B cell (primary cell): ENCODE measurements around the gene KCNN1. TPM values are rescaled to one million over a fixed set of nuclear protein-coding genes. Genes with fewer than 3 reads are reported as not detected.

ENCODE experiments used
- ATAC-seq: fragments of 200-7000 bp; cut with Tn5 transposase; one replicate; pipeline ENCODE4 v1.10.0; 2021; ENCODE audit warnings: low read depth, mild to moderate bottlenecking, moderate number of reproducible peaks, moderate library complexity
- CTCF ChIA-PET: fragments of 350-600 bp; sonication (Branson Sonifier 250); formaldehyde crosslinking; loops from one replicate; lab custom pipeline; 2021; ENCODE audit warnings: antibody characterized with exemption, inconsistent platforms; lab: Charles Lee
- POLR2A ChIA-PET: fragments of 350-600 bp; sonication (Branson Sonifier 250); formaldehyde crosslinking; loops from one replicate; lab custom pipeline; 2021; ENCODE audit warnings: antibody characterized with exemption; lab: Charles Lee
- DNase-seq: peaks from one replicate; pipeline ENCODE4 v3.0.0; 2013
- H2AFZ ChIP-seq: 2 replicates; pipeline ENCODE4 v1.6.1; 2012; ENCODE audit warnings: mild to moderate bottlenecking, low read depth, low read length; ENCODE audit not compliant: insufficient read depth, poor library complexity, severe bottlenecking
- H3K27ac ChIP-seq, 2 donors: 1 replicate in 1 of 2; 2 replicates in 1 of 2; pipeline ENCODE4 v1.5.1; 2012 to 2013; ENCODE audit warnings: low read length in 2 of 2, mild to moderate bottlenecking in 2 of 2, moderate library complexity in 1 of 2
- H3K27me3 ChIP-seq, 4 experiments: fragments of 200-600 bp in 1 of 4; sonication (generic) in 1 of 4; replicated peaks in 1 of 4; 1 replicate in 2 of 4; 2 replicates in 2 of 4; pipeline versions ENCODE4 v1.6.1 to v1.7.0; 2013 to 2016; ENCODE audit warnings: low read length in 3 of 4, mild to moderate bottlenecking in 2 of 4, mixed read lengths in 1 of 4, moderate library complexity in 1 of 4; ENCODE audit not compliant: insufficient read depth in 4 of 4, control insufficient read depth in 3 of 4; ENCODE audit errors: control extremely low read depth in 1 of 4
- H3K36me3 ChIP-seq, 2 experiments: replicated peaks in 1 of 2; 1 replicate in 1 of 2; 2 replicates in 1 of 2; pipeline versions ENCODE4 v1.6.1 to v1.7.1; 2013; ENCODE audit warnings: low read length in 1 of 2; ENCODE audit not compliant: insufficient read depth in 2 of 2, control insufficient read depth in 1 of 2; ENCODE audit errors: control extremely low read depth in 1 of 2, extremely low read depth in 1 of 2
- H3K4me1 ChIP-seq, 2 donors: fragments of 200-600 bp in 1 of 2; sonication (generic) in 1 of 2; 1 replicate in 1 of 2; 2 replicates in 1 of 2; pipeline versions ENCODE4 v1.5.1 to v1.6.1; 2013 to 2017; ENCODE audit warnings: low read length in 2 of 2; ENCODE audit not compliant: control insufficient read depth in 2 of 2, insufficient read depth in 2 of 2
- H3K4me2 ChIP-seq: replicated peaks from 2 replicates; pipeline ENCODE3; 2012; ENCODE audit warnings: mild to moderate bottlenecking, low read depth, low read length; ENCODE audit not compliant: poor library complexity, severe bottlenecking
- H3K4me3 ChIP-seq, 5 experiments: fragments of 200-600 bp in 1 of 5; sonication (generic) in 1 of 5; 1 replicate in 3 of 5; 2 replicates in 2 of 5; pipeline versions ENCODE4 v1.5.1 to v1.7.0; 2011 to 2016; ENCODE audit warnings: low read length in 4 of 5, mild to moderate bottlenecking in 4 of 5, low read depth in 2 of 5, control low read depth in 1 of 5, moderate library complexity in 1 of 5; ENCODE audit not compliant: insufficient read depth in 1 of 5; ENCODE audit errors: control extremely low read depth in 1 of 5, extremely low read depth in 1 of 5
- H3K79me2 ChIP-seq: fragments of 200-600 bp; sonication (generic); one replicate; pipeline ENCODE4 v1.6.0; 2016; ENCODE audit warnings: low read length; ENCODE audit not compliant: control insufficient read depth, insufficient read depth
- H3K9ac ChIP-seq: fragments of 200-600 bp; sonication (generic); 2 replicates; pipeline ENCODE4 v1.6.1; 2017; ENCODE audit warnings: mild to moderate bottlenecking, low read length, moderate library complexity
- H3K9me3 ChIP-seq, 3 donors: one replicate each; pipeline versions ENCODE4 v1.6.1 to v1.7.1; 2013; ENCODE audit warnings: low read length in 2 of 3; ENCODE audit not compliant: control insufficient read depth in 2 of 3, insufficient read depth in 1 of 3; ENCODE audit errors: control extremely low read depth in 1 of 3
- H4K20me1 ChIP-seq: 2 replicates; pipeline ENCODE4 v1.6.0; 2012; ENCODE audit warnings: mild to moderate bottlenecking, low read length; ENCODE audit not compliant: insufficient read depth, control insufficient read depth, poor library complexity, severe bottlenecking
- H3K27ac Mint-ChIP-seq: one replicate; pipeline ENCODE4 v1.8.0; 2021; ENCODE audit warnings: mixed read lengths
- H3K27me3 Mint-ChIP-seq: one replicate; pipeline ENCODE4 v1.8.0; 2021; ENCODE audit warnings: mixed read lengths
- H3K4me1 Mint-ChIP-seq: one replicate; pipeline ENCODE4 v1.8.0; 2021; ENCODE audit warnings: mixed read lengths
- H3K4me3 Mint-ChIP-seq: one replicate; pipeline ENCODE4 v1.8.0; 2021; ENCODE audit warnings: mixed read lengths
- H3K9me3 Mint-ChIP-seq: one replicate; pipeline ENCODE4 v1.8.0; 2022; ENCODE audit warnings: mixed read lengths; ENCODE audit not compliant: insufficient read depth
- EZH2 ChIP-seq: IDR thresholded peaks from 2 replicates; pipeline ENCODE4 v1.6.1; 2012; ENCODE audit warnings: borderline replicate concordance, low read depth, mild to moderate bottlenecking, moderate library complexity, low read length; ENCODE audit not compliant: insufficient read depth, poor library complexity, severe bottlenecking
- WGBS: methylation state at CpG from one replicate; pipeline ENCODE4 v1.1.5; 2013; ENCODE audit warnings: missing lambda C conversion rate; ENCODE audit not compliant: insufficient coverage; 5-methylcytosine and 5-hydroxymethylcytosine counted together
- intact Hi-C: fragments of 100-400 bp; cut with micrococcal nuclease; formaldehyde crosslinking; loops from one replicate; pipeline ENCODE4 v1.10.0; 2022
- polyA plus RNA-seq: library from polyadenylated mRNA; depleted of rRNA; stranded (reverse); fragments of >200 nt; gene quantifications from 2 replicates; pipeline ENCODE4 v1.2.3, GENCODE V29; 2012
- total RNA-seq, 2 donors: library from RNA; stranded (reverse); fragments of 120-200 nt in 1 of 2; gene quantifications; 1 replicate in 1 of 2; 2 replicates in 1 of 2; pipeline versions ENCODE4 v1.2.3 to v1.2.4, GENCODE V29; 2013 to 2022
- TF ChIP-seq, protein P1 (sequence below): fragments of 200-600 bp; IDR thresholded peaks from one replicate; pipeline ENCODE4 v1.8.0; 2022; ENCODE audit warnings: antibody characterized with exemption, mild to moderate bottlenecking

The KCNN1 gene
- total and polyA plus RNA-seq, 2 donors (not counting 1 experiment from before 2014, with no cell fraction given), result 0.04 TPM; not detected in 1

DNA sequence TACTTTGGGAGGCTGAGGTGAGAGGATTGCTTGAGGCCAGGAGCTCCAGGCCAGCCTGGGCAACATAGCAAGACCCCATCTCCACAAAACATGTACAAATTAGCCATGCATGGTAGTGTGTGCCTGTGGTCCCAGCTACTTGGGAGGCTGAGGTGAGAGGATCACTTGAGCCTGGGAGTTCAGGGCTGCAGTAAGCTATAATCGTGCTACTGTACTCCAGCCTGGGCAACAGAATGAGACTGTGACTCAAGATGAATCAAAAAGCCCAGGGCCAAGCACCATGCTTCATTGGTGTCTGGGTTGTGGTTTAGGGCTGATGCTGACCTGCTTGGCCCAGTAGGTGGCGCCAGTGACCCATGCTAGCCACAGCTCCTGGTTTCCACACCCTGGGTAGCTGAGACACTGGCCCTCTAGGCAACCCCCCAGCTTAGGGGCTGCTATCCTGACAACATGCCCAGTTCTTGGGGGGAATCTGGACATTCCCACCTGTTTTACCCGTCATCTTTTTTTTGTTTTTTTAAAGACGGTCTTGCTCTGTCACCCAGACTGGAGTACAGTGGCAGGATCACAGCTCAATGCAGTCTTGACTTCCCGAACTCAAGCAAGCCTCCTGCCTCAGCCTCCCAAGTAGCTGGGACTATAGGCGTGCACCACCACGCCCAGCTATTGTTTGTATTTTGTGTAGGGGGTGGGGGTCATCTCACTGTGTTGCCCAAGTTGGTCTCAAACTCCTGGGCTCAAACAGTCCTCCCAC, 28.6 kb upstream of the KCNN1 start:
- Histone ChIP-seq H4K20me1 (no peaks in the 10 kb centered on the region), H3K4me2 (no peak overlapping the region), H3K9ac (no peak overlapping the region), H2AFZ (no peak overlapping the region), H3K27ac (no peak overlapping the region), H3K79me2 (peaks cover 36% of the 10 kb centered on the region), H3K9me3 (peaks cover 0 to 4% (median 0%) of the 10 kb centered on the region in 3 donors), H3K4me1 (peaks cover 5 to 10% of the 10 kb centered on the region in 2 donors), H3K27me3 (no peaks in the 10 kb centered on the region), H3K4me3 (no peak overlapping the region), H3K36me3 (peaks cover 0 to 16% of the 10 kb centered on the region in 2 experiments)
- intact Hi-C loops, result loop anchor here (1.0 kb wide), 4 partner anchors 58 to 313 kb away; no protein-coding TSS in a partner anchor
- peak; percentile 88 for DNase-seq
- Mint-ChIP-seq H3K27ac (peak overlapping the region; percentile 41), H3K9me3 (no peaks in the 10 kb centered on the region), H3K4me1 (peaks cover 11% of the 10 kb centered on the region), H3K4me3 (no peak overlapping the region), H3K27me3 (no peaks in the 10 kb centered on the region)
- ChIA-PET POLR2A (interaction anchor here (0.7 to 2.3 kb wide), 6 partner anchors 9 to 107 kb away, joined by 3 to 8 read pairs (median 4); partner anchors contain the start of gene RPL18A), CTCF (interaction anchor here (0.6 to 11.7 kb wide), 44 partner anchors 9 to 450 kb away, joined by 3 to 374 read pairs (median 4); partner anchors contain the start of genes ARRDC2, JAK3, MPV17L2 and PIK3R2)
- ATAC-seq, result peak; percentile 98
- no peak for TF ChIP-seq EZH2
- TF ChIP-seq, protein P1, sequence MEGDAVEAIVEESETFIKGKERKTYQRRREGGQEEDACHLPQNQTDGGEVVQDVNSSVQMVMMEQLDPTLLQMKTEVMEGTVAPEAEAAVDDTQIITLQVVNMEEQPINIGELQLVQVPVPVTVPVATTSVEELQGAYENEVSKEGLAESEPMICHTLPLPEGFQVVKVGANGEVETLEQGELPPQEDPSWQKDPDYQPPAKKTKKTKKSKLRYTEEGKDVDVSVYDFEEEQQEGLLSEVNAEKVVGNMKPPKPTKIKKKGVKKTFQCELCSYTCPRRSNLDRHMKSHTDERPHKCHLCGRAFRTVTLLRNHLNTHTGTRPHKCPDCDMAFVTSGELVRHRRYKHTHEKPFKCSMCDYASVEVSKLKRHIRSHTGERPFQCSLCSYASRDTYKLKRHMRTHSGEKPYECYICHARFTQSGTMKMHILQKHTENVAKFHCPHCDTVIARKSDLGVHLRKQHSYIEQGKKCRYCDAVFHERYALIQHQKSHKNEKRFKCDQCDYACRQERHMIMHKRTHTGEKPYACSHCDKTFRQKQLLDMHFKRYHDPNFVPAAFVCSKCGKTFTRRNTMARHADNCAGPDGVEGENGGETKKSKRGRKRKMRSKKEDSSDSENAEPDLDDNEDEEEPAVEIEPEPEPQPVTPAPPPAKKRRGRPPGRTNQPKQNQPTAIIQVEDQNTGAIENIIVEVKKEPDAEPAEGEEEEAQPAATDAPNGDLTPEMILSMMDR, result peak; percentile 94
- WGBS, result 39% methylated on average over 4 of the region's 7 CpGs

DNA sequence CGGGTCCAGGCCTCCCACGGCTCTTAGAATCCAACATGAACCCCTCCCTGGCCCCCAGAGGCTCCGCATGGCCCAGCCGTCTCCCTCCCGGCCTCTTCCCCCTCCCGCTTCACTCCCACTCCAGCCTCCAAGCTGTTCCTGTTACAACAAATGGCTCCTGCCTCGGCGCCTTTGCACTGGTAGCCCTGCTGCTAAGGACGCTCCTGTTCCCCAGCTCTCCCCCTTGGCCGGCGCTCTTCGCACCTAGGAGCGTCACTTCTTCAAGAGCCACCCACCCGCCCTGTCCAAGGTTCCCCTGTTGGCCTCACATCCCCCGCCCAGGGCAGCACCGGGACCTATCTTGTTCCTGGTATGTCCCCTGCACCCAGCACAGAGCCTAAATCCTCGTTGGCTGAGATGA, 24.7 kb upstream of the KCNN1 start:
- H3K27me3 Mint-ChIP-seq, result no peaks in the 10 kb centered on the region
- peak; percentile 18 for DNase-seq
- intact Hi-C loops, result no loop called here
- no peak overlapping the region for H3K9ac ChIP-seq
- ChIA-PET CTCF (interaction anchor here (0.5 to 8.7 kb wide), 4 partner anchors 9 to 145 kb away, joined by 3 to 117 read pairs (median 27); partner anchors contain the start of genes CCDC124 and IL12RB1), POLR2A (interaction anchor here (1.1 kb wide), 1 partner anchor 9 kb away, joined by 3 read pairs; no protein-coding TSS in a partner anchor)
- peaks cover 6 to 17% of the 10 kb centered on the region in 2 donors for H3K4me1 ChIP-seq
- no peak overlapping the region for H3K4me3 ChIP-seq
- H3K4me2 ChIP-seq, result no peak overlapping the region
- H3K27ac ChIP-seq, result no peak overlapping the region
- ATAC-seq, result no peak
- no peaks in the 10 kb centered on the region for H3K9me3 ChIP-seq
- H3K4me1 Mint-ChIP-seq, result peaks cover 16% of the 10 kb centered on the region
- WGBS, result 97% methylated on average over 17 of the region's 17 CpGs
- H3K27me3 ChIP-seq, result no peaks in the 10 kb centered on the region
- H3K4me3 Mint-ChIP-seq, result no peak overlapping the region
- no peaks in the 10 kb centered on the region for H3K9me3 Mint-ChIP-seq
- peaks cover 9% of the 10 kb centered on the region for H3K79me2 ChIP-seq
- H3K36me3 ChIP-seq, result peaks cover 0 to 16% of the 10 kb centered on the region in 2 experiments
- no peak for TF ChIP-seq EZH2
- TF ChIP-seq, protein P1, result no peak
- H2AFZ ChIP-seq, result no peak overlapping the region
- H3K27ac Mint-ChIP-seq, result no peak overlapping the region
- H4K20me1 ChIP-seq, result no peaks in the 10 kb centered on the region
